ENCODE measurements around the gene SH3TC1. TPM values are rescaled to one million over a fixed set of nuclear protein-coding genes. Genes with fewer than 3 reads are reported as not detected.

SH3TC1 gene
- polyA plus RNA-seq, 1 donor (not counting 4 experiments of a cell fraction or from before 2014, with no cell fraction given) = 12.3 TPM

- no peaks in the 10 kb centered on the region for H3K9me1 ChIP-seq (ENCODE audit: control insufficient read depth, extremely low read depth, insufficient read depth, low read length)
- H3K4me3 ChIP-seq (ENCODE audit: control insufficient read depth in 2 of 3, extremely low read depth in 1 of 3, insufficient read depth in 2 of 3, low read depth in 1 of 3, low read length in 3 of 3) = no peak overlapping the region
- H3K4me2 ChIP-seq (ENCODE audit: control insufficient read depth, extremely low read depth, insufficient read depth, low read depth, low read length) = no peak overlapping the region
- no peak overlapping the region for H3K27ac ChIP-seq (ENCODE audit: control insufficient read depth, insufficient read depth, low read length)
- dilution Hi-C loops (cut with MboI; ENCODE audit: extremely low pct_ligation_motif_present, low sequenced_read_pairs) = loop anchor here (25.0 kb wide), 1 partner anchor 156 kb away; no protein-coding TSS in a partner anchor
- peaks cover 7% of the 10 kb centered on the region for H3K27me3 ChIP-seq (ENCODE audit: control insufficient read depth, extremely low read depth, insufficient read depth, low read length)
- no peak for FAIRE-seq
- H3K4me1 ChIP-seq (ENCODE audit: control insufficient read depth, extremely low read depth, insufficient read depth, low read length) = peaks cover 6% of the 10 kb centered on the region
- no peaks in the 10 kb centered on the region for H4K20me1 ChIP-seq (ENCODE audit: control insufficient read depth, extremely low read depth, insufficient read depth, low read length)
- no peak for TF ChIP-seq CTCF (optimal IDR thresholded peaks at IDR 0.05 in 1 of 3, IDR thresholded peaks at IDR 0.05 in 1 of 3, conservative IDR thresholded peaks at IDR 0.05 in 1 of 3; ENCODE audit: extremely low read depth in 1 of 3, insufficient read depth in 2 of 3, low read length in 3 of 3)
- no peak for TF ChIP-seq EZH2 (IDR thresholded peaks at IDR 0.05; ENCODE audit: low read length)
- H3K36me3 ChIP-seq (ENCODE audit: control insufficient read depth in 2 of 2, extremely low read depth in 1 of 2, insufficient read depth in 2 of 2, low read length in 2 of 2) = no peaks in the 10 kb centered on the region
- no peaks in the 10 kb centered on the region for H3K9me3 ChIP-seq (ENCODE audit: control insufficient read depth, low read depth, low read length)
- no peak overlapping the region for H3K9ac ChIP-seq (ENCODE audit: control insufficient read depth, extremely low read depth, insufficient read depth, low read length)
- DNase-seq (ENCODE audit: low read depth, low spot score) = no peak
- no peaks in the 10 kb centered on the region for H3K79me2 ChIP-seq (ENCODE audit: control insufficient read depth, insufficient read depth, low read length)
- no peak overlapping the region for H2AFZ ChIP-seq (ENCODE audit: control insufficient read depth, low read length)
Observed at GRCh38 chr4:8255698-8256441, 56.8 kb downstream of the SH3TC1 start.

GRCh38 chr4:8257854-8258253 lies 58.8 kb downstream of the SH3TC1 start:
- DNase-seq (ENCODE audit: low read depth, low spot score) (no peak), FAIRE-seq (no peak)
- Histone ChIP-seq H3K79me2 (ENCODE audit: control insufficient read depth, insufficient read depth, low read length) (no peaks in the 10 kb centered on the region), H3K27ac (ENCODE audit: control insufficient read depth, insufficient read depth, low read length) (no peak overlapping the region), H2AFZ (ENCODE audit: control insufficient read depth, low read length) (no peak overlapping the region), H3K36me3 (ENCODE audit: control insufficient read depth in 2 of 2, extremely low read depth in 1 of 2, insufficient read depth in 2 of 2, low read length in 2 of 2) (no peaks in the 10 kb centered on the region), H4K20me1 (ENCODE audit: control insufficient read depth, extremely low read depth, insufficient read depth, low read length) (no peaks in the 10 kb centered on the region), H3K4me3 (ENCODE audit: control insufficient read depth in 2 of 3, extremely low read depth in 1 of 3, insufficient read depth in 2 of 3, low read depth in 1 of 3, low read length in 3 of 3) (no peak overlapping the region), H3K4me2 (ENCODE audit: control insufficient read depth, extremely low read depth, insufficient read depth, low read depth, low read length) (no peak overlapping the region), H3K9me1 (ENCODE audit: control insufficient read depth, extremely low read depth, insufficient read depth, low read length) (no peaks in the 10 kb centered on the region), H3K9ac (ENCODE audit: control insufficient read depth, extremely low read depth, insufficient read depth, low read length) (no peak overlapping the region), H3K9me3 (ENCODE audit: control insufficient read depth, low read depth, low read length) (no peaks in the 10 kb centered on the region), H3K27me3 (ENCODE audit: control insufficient read depth, extremely low read depth, insufficient read depth, low read length) (peaks cover 7% of the 10 kb centered on the region), H3K4me1 (ENCODE audit: control insufficient read depth, extremely low read depth, insufficient read depth, low read length) (peaks cover 6% of the 10 kb centered on the region)
- TF ChIP-seq CTCF (optimal IDR thresholded peaks at IDR 0.05 in 1 of 3, IDR thresholded peaks at IDR 0.05 in 1 of 3, conservative IDR thresholded peaks at IDR 0.05 in 1 of 3; ENCODE audit: extremely low read depth in 1 of 3, insufficient read depth in 2 of 3, low read length in 3 of 3) = no peak
- no peak for TF ChIP-seq EZH2 (IDR thresholded peaks at IDR 0.05; ENCODE audit: low read length)
- dilution Hi-C loops (cut with MboI; ENCODE audit: extremely low pct_ligation_motif_present, low sequenced_read_pairs) = loop anchor here (25.0 kb wide), 1 partner anchor 154 kb away; no protein-coding TSS in a partner anchor

Data from keratinocyte (primary cell).